GM12872 (cell line): ENCODE results near the gene GOLPH3.
A peak's percentile ranks its signal among the peaks of the same experiment; 100 is the strongest.

ENCODE experiments used
- TF ChIP-seq, protein P1 (sequence below): IDR thresholded peaks from 3 replicates; pipeline ENCODE4 v1.5.1; 2011; ENCODE audit warnings: low read depth, mild to moderate bottlenecking, low read length, moderate library complexity; ENCODE audit not compliant: insufficient read depth

GOLPH3 gene

DNA sequence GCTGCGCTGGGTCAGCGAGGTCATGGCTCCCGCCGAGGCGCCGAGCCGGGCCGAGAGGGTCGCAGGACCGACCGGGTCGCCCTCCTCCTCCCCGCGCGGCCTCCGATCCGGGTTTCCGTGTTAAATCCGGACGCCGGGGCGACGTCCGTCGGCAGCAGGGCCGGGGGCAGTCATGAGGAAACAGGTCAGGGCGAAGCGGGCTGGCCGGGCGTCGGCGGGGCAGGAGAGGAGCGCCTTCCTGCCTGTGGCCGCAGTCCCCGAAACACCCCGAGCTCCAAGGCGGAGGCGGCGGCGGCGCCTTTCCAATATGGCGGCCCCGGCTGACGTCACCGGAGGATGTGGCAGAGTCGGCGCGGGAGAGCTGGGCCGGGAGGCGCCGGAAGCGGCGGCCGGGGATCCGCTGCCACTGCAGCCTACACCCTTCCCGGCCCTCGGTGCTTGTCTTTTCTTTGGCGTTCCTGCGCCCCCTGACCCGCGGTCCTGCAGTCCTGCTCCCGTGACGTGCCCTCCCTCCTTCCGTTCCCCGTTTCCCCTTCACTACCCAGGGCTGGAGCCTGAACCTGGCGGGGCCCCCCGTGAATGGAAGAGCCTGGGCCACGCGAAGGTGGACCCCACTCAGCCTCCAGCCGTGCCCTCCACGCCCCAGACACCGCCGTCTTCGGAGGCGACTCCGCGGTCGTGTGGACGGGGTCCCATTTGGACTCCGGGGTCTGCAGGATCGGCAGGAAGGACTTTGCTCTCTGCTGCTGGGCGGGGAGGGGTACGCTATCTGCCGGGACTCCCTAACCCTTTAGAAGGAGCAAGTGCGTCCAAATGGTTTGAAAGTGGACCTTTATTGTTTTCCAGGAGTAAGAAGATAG lies at the start of gene GOLPH3:
Gene GOLPH3 (minus strand): TSS at position 309 of the 860 bp plus-strand sequence. CDS start 285 bp downstream, at position 24.
- TF ChIP-seq, protein P1, sequence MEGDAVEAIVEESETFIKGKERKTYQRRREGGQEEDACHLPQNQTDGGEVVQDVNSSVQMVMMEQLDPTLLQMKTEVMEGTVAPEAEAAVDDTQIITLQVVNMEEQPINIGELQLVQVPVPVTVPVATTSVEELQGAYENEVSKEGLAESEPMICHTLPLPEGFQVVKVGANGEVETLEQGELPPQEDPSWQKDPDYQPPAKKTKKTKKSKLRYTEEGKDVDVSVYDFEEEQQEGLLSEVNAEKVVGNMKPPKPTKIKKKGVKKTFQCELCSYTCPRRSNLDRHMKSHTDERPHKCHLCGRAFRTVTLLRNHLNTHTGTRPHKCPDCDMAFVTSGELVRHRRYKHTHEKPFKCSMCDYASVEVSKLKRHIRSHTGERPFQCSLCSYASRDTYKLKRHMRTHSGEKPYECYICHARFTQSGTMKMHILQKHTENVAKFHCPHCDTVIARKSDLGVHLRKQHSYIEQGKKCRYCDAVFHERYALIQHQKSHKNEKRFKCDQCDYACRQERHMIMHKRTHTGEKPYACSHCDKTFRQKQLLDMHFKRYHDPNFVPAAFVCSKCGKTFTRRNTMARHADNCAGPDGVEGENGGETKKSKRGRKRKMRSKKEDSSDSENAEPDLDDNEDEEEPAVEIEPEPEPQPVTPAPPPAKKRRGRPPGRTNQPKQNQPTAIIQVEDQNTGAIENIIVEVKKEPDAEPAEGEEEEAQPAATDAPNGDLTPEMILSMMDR: 0 out of 3 replicates have a peak, but pooled peaks have one; percentile 3

DNA sequence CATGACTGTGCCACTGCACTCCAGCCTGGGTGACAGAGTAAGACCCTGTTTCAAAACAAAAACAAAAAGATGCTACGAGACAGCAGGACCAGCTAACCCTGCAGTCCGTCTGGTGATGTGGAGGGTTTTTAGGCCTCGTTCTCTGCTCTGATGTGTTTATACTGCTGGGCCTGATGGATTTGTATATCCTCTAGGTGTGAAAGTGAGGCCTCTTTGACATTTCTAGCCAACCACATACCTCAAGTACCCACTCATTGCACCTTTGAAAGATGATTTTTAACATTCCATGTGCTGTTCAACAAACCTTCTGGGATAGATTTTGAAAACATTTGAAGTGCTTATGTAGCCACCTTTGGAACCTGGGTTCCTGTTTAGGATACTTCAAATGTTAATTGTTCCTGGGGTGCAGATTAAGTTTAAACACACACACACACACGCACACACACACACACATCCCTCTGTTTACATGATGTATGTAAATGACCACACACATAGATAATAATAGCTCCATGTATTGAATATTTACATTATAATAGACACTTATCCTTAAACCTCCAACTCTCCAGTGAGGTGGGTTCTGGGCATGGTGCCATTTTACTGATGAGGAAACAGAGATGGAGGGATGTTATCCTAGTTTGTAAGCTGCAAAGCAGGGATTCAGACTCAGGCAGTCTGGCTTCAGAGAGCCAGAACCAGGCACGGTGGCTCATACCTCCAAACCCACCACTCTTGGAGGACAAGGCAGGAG lies 48.8 kb upstream of the GOLPH3 start:
- TF ChIP-seq, protein P1: no peak

DNA sequence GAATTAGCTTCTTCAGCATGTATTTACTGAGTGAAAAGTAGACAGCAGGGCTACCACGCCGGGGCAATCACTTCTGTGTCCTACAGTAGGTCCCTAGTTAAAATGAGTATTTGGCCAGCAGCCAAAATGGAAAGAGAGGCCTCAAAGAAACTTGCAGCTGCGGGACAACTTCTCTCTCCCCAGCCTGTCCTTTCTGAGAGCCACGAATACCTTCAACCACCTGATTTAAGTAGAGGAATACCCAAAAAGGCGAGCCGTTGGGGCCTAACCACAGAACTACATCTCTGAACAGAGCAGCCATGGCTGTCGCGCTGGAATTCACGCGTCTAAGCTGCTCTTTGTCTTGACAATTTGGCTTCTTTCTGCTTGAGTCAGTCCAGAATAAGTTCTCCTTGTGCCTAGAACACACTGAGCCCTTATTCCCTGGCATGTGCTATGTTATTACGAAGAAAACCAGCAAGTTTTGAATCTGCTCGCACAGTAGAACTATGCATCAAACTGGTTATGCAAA lies 43.8 kb upstream of the GOLPH3 start:
- TF ChIP-seq, protein P1: no peak

DNA sequence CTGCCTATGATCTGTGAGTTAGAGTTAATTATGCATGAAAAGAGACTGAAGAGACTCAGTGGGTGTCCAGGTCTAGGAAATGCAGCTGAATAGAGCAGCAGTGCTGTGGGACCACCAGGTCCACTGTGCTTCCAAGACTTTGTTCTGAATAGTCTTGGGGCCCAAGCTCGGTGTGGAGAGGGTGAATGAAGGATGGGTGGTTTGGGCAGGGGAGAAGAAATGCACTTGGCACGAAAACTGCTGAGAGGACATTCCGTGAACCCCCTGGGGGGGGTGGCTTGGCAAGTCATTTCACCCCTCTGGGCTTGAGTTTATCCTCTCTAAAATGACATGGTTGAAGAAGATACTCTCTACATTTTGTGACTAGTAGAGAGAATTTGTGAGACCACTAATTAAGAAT lies 36.0 kb upstream of the GOLPH3 start:
- TF ChIP-seq, protein P1: no peak

DNA sequence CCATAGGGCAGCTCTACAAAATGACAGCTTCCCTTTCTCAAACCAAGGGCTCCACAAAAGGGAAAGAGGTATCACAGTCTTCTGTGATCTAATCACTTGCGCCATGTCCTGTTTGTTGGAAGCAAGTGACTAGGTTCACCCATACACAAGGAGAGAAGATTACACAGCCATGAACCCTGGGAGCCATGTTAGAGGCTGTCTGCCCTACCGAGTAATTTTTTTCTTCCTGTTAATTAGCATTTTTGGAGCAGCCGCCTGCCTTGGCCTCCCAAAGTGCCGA lies 33.2 kb upstream of the GOLPH3 start:
- TF ChIP-seq, protein P1: no peak

DNA sequence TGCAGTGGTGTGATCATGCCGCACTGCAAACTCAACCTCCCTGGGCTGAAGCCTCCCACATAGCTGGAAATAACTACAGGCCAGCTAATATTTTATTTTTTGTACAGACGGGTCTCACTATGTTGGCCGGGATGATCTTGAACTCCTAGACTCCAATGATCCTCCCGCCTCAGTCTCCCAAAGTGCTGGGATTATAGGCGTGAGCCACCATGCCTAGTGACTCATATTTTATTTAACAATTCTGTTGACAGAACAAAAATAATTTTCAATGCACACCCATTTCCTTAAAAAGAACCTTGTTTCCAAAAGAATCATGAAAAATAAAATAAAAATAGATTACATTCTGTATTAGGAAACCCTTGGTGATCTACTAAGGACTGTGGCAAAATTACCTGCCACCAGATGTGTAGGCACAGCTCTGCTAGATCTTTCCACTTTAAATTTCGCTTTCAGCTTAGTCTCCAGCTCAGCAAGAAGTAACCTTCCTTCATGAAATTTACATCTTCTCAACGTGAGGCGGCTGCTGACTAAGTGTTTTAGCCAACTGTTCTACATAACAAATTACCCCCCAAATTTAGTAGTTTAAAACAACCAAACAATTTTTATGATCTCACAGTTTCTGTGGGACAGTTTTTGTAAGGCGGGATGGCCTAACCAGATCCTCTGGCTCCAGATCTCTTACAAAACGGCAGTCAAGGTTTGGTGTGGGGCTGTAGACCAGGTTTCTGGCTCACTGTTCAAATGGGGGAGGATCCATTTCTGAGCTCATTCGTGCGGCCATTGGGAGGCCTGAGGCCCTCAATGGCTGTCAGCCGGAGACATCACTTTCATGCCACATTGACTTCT lies 32.6 kb upstream of the GOLPH3 start:
- TF ChIP-seq, protein P1: no peak

DNA sequence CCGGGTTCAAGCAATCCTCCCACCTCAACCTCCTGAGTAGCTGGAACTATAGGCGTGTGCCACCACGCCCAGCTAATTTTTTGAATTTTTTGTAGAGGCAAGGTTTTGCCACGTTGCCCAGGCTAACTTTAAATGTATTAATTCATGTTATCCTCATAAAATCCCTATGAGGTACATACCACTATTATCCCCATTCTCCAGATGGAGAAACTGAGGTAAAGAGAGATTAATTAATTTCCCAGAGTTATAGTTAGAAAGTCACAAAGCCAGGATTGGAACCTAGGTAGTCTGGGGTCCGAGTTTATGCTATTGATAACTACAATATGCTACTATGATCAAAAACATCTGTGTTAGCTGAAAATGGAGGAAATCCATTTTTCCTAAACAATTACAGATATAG lies 31.9 kb upstream of the GOLPH3 start:
- TF ChIP-seq, protein P1: no peak
